ENCODE results near the gene KCNE2. TPM values are rescaled to one million over a fixed set of nuclear protein-coding genes. Genes with fewer than 3 reads are reported as not detected.

The KCNE2 gene
- total and polyA plus RNA-seq, 2 of the 8 experiments (the other 6 are each of a cell fraction or from before 2014, with no cell fraction given): 0.09 to 0.37 TPM

DNA sequence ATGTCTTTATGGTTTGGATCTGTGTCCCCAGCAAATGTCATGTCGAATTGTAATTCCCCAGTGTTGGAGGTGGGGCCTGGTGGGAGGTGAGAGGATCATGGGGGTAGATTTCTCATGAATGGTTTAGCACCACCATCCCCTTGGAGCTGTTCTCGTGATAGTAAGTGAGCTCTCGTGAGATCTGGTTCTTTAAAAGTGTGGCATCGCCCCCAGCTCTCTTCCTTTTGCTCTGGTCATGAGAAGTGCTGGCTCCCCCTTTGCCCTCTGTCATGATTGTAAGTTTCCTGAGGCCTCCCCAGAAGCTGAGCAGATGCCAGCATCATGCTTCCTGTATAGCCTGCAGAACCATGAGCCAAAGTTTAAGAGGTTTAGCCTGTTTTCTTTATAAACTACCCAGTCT, 11.2 kb upstream of the KCNE2 start:
- no peaks in the 10 kb centered on the region; a peak in 1 of 7 replicates for H3K4me1 ChIP-seq (replicated peaks in 1 of 4; ENCODE audit: control insufficient read depth in 3 of 4, insufficient read depth in 4 of 4, low read length in 3 of 4)
- no peak overlapping the region for H2BK120ac ChIP-seq (replicated peaks; ENCODE audit: low read depth, low read length)
- H4K8ac ChIP-seq (ENCODE audit: extremely low read depth, insufficient read depth, low read length): no peak overlapping the region
- H3K9ac ChIP-seq (replicated peaks in 1 of 4; ENCODE audit: extremely low read depth in 1 of 4, low read depth in 3 of 4, low read length in 3 of 4): no peak overlapping the region
- H2AK5ac ChIP-seq (ENCODE audit: low read depth, low read length): no peak overlapping the region
- no peak overlapping the region for H4K91ac ChIP-seq (replicated peaks; ENCODE audit: insufficient read length, low read length)
- POLR2A ChIA-PET (ENCODE audit: partially characterized antibody): no interaction called here
- no peaks in the 10 kb centered on the region for H3K36me3 ChIP-seq (ENCODE audit: control insufficient read depth in 2 of 4, insufficient read depth in 4 of 4, low read length in 3 of 4)
- H3K4me3 ChIP-seq (ENCODE audit: extremely low read depth in 1 of 4, insufficient read depth in 2 of 4, low read depth in 3 of 4, low read length in 4 of 4): no peak overlapping the region
- no peak overlapping the region for H2AFZ ChIP-seq (ENCODE audit: low read length)
- H4K20me1 ChIP-seq (replicated peaks in 1 of 2; ENCODE audit: control insufficient read depth in 1 of 2, insufficient read depth in 2 of 2, low read length in 2 of 2): no peaks in the 10 kb centered on the region
- H3K18ac ChIP-seq (ENCODE audit: extremely low read depth, low read length): no peak overlapping the region
- no peak overlapping the region for H2BK15ac ChIP-seq (ENCODE audit: low read length)
- no peak for DNase-seq (ENCODE audit: low read depth in 1 of 2, low spot score in 2 of 2)
- FAIRE-seq: no peak
- H3K79me1 ChIP-seq (ENCODE audit: low read depth, low read length): no peaks in the 10 kb centered on the region
- no peak overlapping the region for H3K4ac ChIP-seq (replicated peaks; ENCODE audit: insufficient read length, low read depth, low read length)
- 91% methylated on average over 4 of the region's 4 CpGs; no CpG with 5 or more reads in 1 of the 2 experiments for WGBS, 2 experiments (ENCODE audit: extremely low coverage in 1 of 2, insufficient coverage in 1 of 2, insufficient read length in 1 of 2, insufficient replicate concordance in 2 of 2, low coverage in 1 of 2, low lambda C conversion rate in 2 of 2, missing lambda C conversion rate in 1 of 2)
- no peak overlapping the region for H3K27ac ChIP-seq (ENCODE audit: low read depth, low read length)
- no peak overlapping the region for H3K14ac ChIP-seq (ENCODE audit: insufficient read length)
- H3K27me3 ChIP-seq (replicated peaks in 1 of 4; ENCODE audit: control insufficient read depth in 3 of 4, extremely low read depth in 1 of 4, insufficient read depth in 3 of 4, low read length in 3 of 4): no peaks in the 10 kb centered on the region; a peak in 1 of 7 replicates
- CTCF ChIA-PET (ENCODE audit: partially characterized antibody): interaction anchor here (1.1 to 10.4 kb wide), 5 partner anchors 10 to 459 kb away, joined by 3 to 119 read pairs (median 3); no protein-coding TSS in a partner anchor
- H3K23me2 ChIP-seq (ENCODE audit: low read depth, low read length): no peaks in the 10 kb centered on the region
- H3K23ac ChIP-seq (ENCODE audit: insufficient read length): no peak overlapping the region
- H2BK20ac ChIP-seq (ENCODE audit: low read length): no peak overlapping the region
- H3K9me3 ChIP-seq (ENCODE audit: insufficient read depth in 2 of 2, low read depth in 1 of 2, low read length in 1 of 2): no peaks in the 10 kb centered on the region
- H4K5ac ChIP-seq (ENCODE audit: insufficient read length, low read depth, low read length): no peak overlapping the region
- TF ChIP-seq JUND (IDR thresholded peaks at IDR 0.05; ENCODE audit: low read length) (no peak), TAF1 (IDR thresholded peaks at IDR 0.05; ENCODE audit: low read depth, low read length) (no peak), CBX8 (IDR thresholded peaks at IDR 0.05; ENCODE audit: borderline replicate concordance, low read depth, low read length) (no peak), RBBP5 (IDR thresholded peaks at IDR 0.05; ENCODE audit: borderline replicate concordance, low read depth, low read length) (no peak), KDM4A (IDR thresholded peaks at IDR 0.05; ENCODE audit: low read depth, low read length, severe bottlenecking) (no peak), SIX5 (IDR thresholded peaks at IDR 0.05; ENCODE audit: low read depth, low read length) (no peak)
- no peak overlapping the region for H2BK12ac ChIP-seq (ENCODE audit: low read depth, low read length)
- H2BK5ac ChIP-seq (ENCODE audit: low read depth, low read length): no peak overlapping the region
- H3K56ac ChIP-seq (replicated peaks; ENCODE audit: insufficient read length, low read depth, low read length): no peak overlapping the region
- H3K79me2 ChIP-seq (ENCODE audit: control insufficient read depth in 1 of 2, insufficient read depth in 2 of 2, low read length in 2 of 2): no peaks in the 10 kb centered on the region
- no peak overlapping the region for H3K4me2 ChIP-seq (ENCODE audit: insufficient read depth in 1 of 2, low read depth in 2 of 2, low read length in 2 of 2)

Measured in H1 (cell line).